ENCODE data around the gene RHNO1. TPM values are rescaled to one million over a fixed set of nuclear protein-coding genes. Genes with fewer than 3 reads are reported as not detected.
A peak's percentile ranks its signal among the peaks of the same experiment; 100 is the strongest.
"Not testable (repeated sequence)": the region's sequence is repeated elsewhere in the genome, so short reads cannot be mapped to it uniquely, and the experiment has no call there.

The RHNO1 gene
- total RNA-seq, 1 donor from 2014 or later: 16.3 TPM

- TF ChIP-seq, protein P1, sequence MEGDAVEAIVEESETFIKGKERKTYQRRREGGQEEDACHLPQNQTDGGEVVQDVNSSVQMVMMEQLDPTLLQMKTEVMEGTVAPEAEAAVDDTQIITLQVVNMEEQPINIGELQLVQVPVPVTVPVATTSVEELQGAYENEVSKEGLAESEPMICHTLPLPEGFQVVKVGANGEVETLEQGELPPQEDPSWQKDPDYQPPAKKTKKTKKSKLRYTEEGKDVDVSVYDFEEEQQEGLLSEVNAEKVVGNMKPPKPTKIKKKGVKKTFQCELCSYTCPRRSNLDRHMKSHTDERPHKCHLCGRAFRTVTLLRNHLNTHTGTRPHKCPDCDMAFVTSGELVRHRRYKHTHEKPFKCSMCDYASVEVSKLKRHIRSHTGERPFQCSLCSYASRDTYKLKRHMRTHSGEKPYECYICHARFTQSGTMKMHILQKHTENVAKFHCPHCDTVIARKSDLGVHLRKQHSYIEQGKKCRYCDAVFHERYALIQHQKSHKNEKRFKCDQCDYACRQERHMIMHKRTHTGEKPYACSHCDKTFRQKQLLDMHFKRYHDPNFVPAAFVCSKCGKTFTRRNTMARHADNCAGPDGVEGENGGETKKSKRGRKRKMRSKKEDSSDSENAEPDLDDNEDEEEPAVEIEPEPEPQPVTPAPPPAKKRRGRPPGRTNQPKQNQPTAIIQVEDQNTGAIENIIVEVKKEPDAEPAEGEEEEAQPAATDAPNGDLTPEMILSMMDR (IDR thresholded peaks at IDR 0.05; ENCODE audit: insufficient read depth, low read length, severe bottlenecking): no peak
- no peak overlapping the region for H3K4me3 ChIP-seq (ENCODE audit: low read depth, low read length)
- H3K27me3 ChIP-seq (ENCODE audit: control insufficient read depth, insufficient read depth, low read length): no peaks in the 10 kb centered on the region
- H3K36me3 ChIP-seq (ENCODE audit: control insufficient read depth, insufficient read depth, low read length): peaks cover 13% of the 10 kb centered on the region
- FAIRE-seq: no peak
- no peak for DNase-seq (ENCODE audit: low read depth)
These were observed 14.1 kb upstream of the RHNO1 start for GRCh38 chr12:2862876-2863275.

DNA sequence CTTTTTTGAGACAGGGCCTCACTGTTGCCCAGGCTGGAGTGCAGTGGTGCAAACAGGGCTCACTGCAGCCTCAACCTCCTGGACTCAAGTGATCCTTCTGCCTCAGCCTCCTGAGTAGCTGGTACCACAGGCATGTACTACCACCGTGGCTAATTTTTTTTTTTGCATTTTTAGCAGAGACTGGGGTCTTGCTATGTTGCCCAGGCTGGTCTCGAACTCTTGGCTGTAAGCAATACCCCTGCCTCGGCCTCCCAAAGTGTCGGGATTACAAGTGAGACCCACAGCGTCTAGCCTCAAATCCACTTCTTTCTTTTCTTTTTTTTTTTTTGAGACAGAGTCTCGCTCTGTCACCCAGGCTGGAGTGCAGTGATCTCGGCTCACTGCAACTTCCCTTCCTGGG, 13.6 kb upstream of the RHNO1 start:
- not testable (repeated sequence) for H3K4me3 ChIP-seq (ENCODE audit: low read depth, low read length); DNase-seq (ENCODE audit: low read depth); FAIRE-seq; H3K27me3 ChIP-seq (ENCODE audit: control insufficient read depth, insufficient read depth, low read length)
- H3K36me3 ChIP-seq (ENCODE audit: control insufficient read depth, insufficient read depth, low read length): peaks cover 13% of the 10 kb centered on the region

DNA sequence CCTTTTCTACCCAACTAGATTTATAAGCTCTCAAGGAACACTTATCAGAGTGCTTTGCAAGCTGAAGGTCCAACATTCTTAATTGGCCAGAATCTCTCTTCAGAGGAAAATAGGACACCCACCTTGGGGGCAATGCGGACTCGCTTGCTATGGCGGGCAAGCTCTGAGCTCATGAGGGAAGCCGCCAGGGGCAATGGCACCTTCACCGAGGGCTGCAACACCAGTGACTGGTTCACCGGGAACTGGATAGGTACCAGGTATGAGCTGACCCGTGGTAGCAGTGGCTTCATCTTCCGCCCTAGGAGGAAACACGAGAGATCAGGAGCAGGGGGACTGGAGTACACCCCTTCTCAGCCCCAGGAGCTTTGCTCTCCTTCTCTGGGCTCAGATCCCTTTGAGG, 12.8 kb upstream of the RHNO1 start:
- DNase-seq (ENCODE audit: low read depth) (no peak), FAIRE-seq (no peak)
- Histone ChIP-seq H3K27me3 (ENCODE audit: control insufficient read depth, insufficient read depth, low read length) (no peaks in the 10 kb centered on the region), H3K4me3 (ENCODE audit: low read depth, low read length) (no peak overlapping the region), H3K36me3 (ENCODE audit: control insufficient read depth, insufficient read depth, low read length) (peaks cover 10% of the 10 kb centered on the region)
- TF ChIP-seq, protein P1 (IDR thresholded peaks at IDR 0.05; ENCODE audit: insufficient read depth, low read length, severe bottlenecking): no peak

- not testable (repeated sequence) for H3K27me3 ChIP-seq (ENCODE audit: control insufficient read depth, insufficient read depth, low read length); H3K36me3 ChIP-seq (ENCODE audit: control insufficient read depth, insufficient read depth, low read length); FAIRE-seq; H3K4me3 ChIP-seq (ENCODE audit: low read depth, low read length); DNase-seq (ENCODE audit: low read depth)
These were observed 7.9 kb upstream of the RHNO1 start for GRCh38 chr12:2868986-2869632.

DNA sequence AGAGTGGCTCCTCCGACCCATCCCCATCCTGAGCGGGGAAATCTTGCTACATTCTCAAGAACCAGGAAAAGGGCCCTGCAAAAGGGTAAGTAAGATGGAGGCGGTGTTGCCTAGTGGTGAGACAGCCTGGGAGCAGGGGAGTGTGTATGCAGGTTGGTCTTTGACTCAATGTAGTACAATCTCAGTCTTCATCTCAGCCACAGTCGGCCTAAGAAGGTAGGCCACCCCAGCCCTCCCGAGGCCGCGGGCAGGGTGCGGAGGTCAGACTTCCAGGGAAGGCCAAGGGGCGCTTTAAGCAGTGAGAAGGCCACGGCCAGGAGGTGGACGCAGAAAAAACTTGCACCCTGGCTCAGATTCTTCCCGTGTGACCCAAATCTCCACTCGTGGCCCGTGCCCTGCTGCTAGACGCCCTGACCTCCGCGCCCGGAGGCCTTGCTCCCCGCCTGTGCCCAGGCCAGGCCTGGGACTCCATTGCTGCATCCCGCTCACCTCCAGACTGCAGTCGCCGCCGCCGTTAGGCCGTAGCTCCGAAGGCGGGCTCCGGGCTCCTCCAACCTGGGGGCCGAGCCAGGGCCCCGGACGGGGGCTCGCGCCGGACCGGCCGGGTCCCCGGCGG, 484 bp upstream of the RHNO1 start:
- DNase-seq (ENCODE audit: low read depth) (peak; percentile 15), FAIRE-seq (no peak)
- Histone ChIP-seq H3K27me3 (ENCODE audit: control insufficient read depth, insufficient read depth, low read length) (no peaks in the 10 kb centered on the region), H3K36me3 (ENCODE audit: control insufficient read depth, insufficient read depth, low read length) (no peaks in the 10 kb centered on the region), H3K4me3 (ENCODE audit: low read depth, low read length) (peak overlapping the region; percentile 95)
- TF ChIP-seq, protein P1 (IDR thresholded peaks at IDR 0.05; ENCODE audit: insufficient read depth, low read length, severe bottlenecking): no peak

- DNase-seq (ENCODE audit: low read depth): peak; percentile 15
- FAIRE-seq: no peak
- no peaks in the 10 kb centered on the region for H3K36me3 ChIP-seq (ENCODE audit: control insufficient read depth, insufficient read depth, low read length)
- H3K4me3 ChIP-seq (ENCODE audit: low read depth, low read length): peak overlapping the region; percentile 95
- TF ChIP-seq, protein P1 (IDR thresholded peaks at IDR 0.05; ENCODE audit: insufficient read depth, low read length, severe bottlenecking): no peak
- no peaks in the 10 kb centered on the region for H3K27me3 ChIP-seq (ENCODE audit: control insufficient read depth, insufficient read depth, low read length)
These were observed 1.1 kb downstream of the RHNO1 start for GRCh38 chr12:2877953-2878732.
